Brain microvascular endothelial cell (primary cell): ENCODE measurements around the gene P2RY12.
A peak's percentile ranks its signal among the peaks of the same experiment; 100 is the strongest.
"Not testable (repeated sequence)": the region's sequence is repeated elsewhere in the genome, so short reads cannot be mapped to it uniquely, and the experiment has no call there.

Experiments
- DNase-seq: peaks from one replicate; pipeline ENCODE4 v3.0.0-alpha.2; 2020
- H3K27ac ChIP-seq: fragments of 250-450 bp; sonication (Bioruptor Pico); 2 replicates; pipeline ENCODE4 v1.5.1; 2020; ENCODE audit warnings: mild to moderate bottlenecking, moderate library complexity
- H3K27me3 ChIP-seq: fragments of 250-450 bp; sonication (Bioruptor Pico); replicated peaks from 2 replicates; pipeline ENCODE4 v1.5.1; 2020; ENCODE audit warnings: mild to moderate bottlenecking
- H3K36me3 ChIP-seq: fragments of 250-450 bp; sonication (Bioruptor Pico); replicated peaks from 2 replicates; pipeline ENCODE4 v1.5.1; 2020; ENCODE audit warnings: mild to moderate bottlenecking
- H3K4me3 ChIP-seq: 2 replicates; pipeline ENCODE4 v1.5.1; 2011; ENCODE audit warnings: low read depth, mild to moderate bottlenecking, control low read depth, low read length, moderate library complexity
- in situ Hi-C: cut with HindIII; loops from 2 replicates; pipeline ENCODE4 v1.10.0; 2017; ENCODE audit warnings: low sequenced_read_pairs, low pct_ligation_motif_present
- TF ChIP-seq, protein P1 (sequence below): IDR thresholded peaks from 2 replicates; pipeline ENCODE4 v1.5.1; 2011; ENCODE audit warnings: low read depth, mild to moderate bottlenecking, moderate library complexity, low read length, control low read depth, inconsistent platforms; ENCODE audit errors: missing control alignments

The P2RY12 gene

GRCh38 chr3:151400341-151400740 lies 15.8 kb upstream of the P2RY12 start:
- H3K27me3 ChIP-seq: no peaks in the 10 kb centered on the region
- H3K36me3 ChIP-seq: no peaks in the 10 kb centered on the region
- in situ Hi-C loops: no loop called here
- TF ChIP-seq, protein P1, sequence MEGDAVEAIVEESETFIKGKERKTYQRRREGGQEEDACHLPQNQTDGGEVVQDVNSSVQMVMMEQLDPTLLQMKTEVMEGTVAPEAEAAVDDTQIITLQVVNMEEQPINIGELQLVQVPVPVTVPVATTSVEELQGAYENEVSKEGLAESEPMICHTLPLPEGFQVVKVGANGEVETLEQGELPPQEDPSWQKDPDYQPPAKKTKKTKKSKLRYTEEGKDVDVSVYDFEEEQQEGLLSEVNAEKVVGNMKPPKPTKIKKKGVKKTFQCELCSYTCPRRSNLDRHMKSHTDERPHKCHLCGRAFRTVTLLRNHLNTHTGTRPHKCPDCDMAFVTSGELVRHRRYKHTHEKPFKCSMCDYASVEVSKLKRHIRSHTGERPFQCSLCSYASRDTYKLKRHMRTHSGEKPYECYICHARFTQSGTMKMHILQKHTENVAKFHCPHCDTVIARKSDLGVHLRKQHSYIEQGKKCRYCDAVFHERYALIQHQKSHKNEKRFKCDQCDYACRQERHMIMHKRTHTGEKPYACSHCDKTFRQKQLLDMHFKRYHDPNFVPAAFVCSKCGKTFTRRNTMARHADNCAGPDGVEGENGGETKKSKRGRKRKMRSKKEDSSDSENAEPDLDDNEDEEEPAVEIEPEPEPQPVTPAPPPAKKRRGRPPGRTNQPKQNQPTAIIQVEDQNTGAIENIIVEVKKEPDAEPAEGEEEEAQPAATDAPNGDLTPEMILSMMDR: no peak
- DNase-seq: no peak
- H3K4me3 ChIP-seq: no peak overlapping the region
- no peak overlapping the region for H3K27ac ChIP-seq

GRCh38 chr3:151398895-151399294 lies 14.3 kb upstream of the P2RY12 start:
- Histone ChIP-seq H3K27ac (no peak overlapping the region), H3K36me3 (no peaks in the 10 kb centered on the region), H3K4me3 (no peak overlapping the region), H3K27me3 (no peaks in the 10 kb centered on the region)
- no peak for DNase-seq
- in situ Hi-C loops: no loop called here
- TF ChIP-seq, protein P1: no peak

GRCh38 chr3:151395806-151396205 lies 11.3 kb upstream of the P2RY12 start:
- peak; percentile 9 for DNase-seq
- H3K27me3 ChIP-seq: no peaks in the 10 kb centered on the region
- H3K27ac ChIP-seq: no peak overlapping the region
- TF ChIP-seq, protein P1: no peak
- H3K4me3 ChIP-seq: no peak overlapping the region
- in situ Hi-C loops: no loop called here
- H3K36me3 ChIP-seq: no peaks in the 10 kb centered on the region

DNA sequence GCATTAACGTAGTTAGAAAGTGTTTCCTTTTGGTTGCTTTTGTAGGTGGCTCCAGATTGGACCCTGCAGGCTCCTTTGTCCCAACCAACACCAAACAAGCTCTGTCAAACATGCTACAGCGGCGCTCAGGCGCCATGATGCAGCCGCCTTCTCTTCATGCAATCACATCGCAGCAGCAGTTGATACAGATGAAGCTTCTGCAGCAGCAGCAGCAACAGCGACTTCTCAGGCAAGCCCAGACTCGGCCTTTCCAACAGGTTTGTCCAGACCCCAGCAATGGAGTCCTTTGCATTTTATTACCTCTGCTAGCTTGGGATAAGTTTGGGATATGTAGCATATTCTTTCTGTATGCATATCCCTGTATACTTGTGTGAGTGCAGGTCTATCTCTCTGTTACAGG lies 10.1 kb upstream of the P2RY12 start:
- DNase-seq: no peak
- TF ChIP-seq, protein P1: no peak
- H3K36me3 ChIP-seq: no peaks in the 10 kb centered on the region
- H3K4me3 ChIP-seq: no peak overlapping the region
- no peaks in the 10 kb centered on the region for H3K27me3 ChIP-seq
- in situ Hi-C loops: no loop called here
- H3K27ac ChIP-seq: no peak overlapping the region

GRCh38 chr3:151393941-151394340 lies 9.4 kb upstream of the P2RY12 start:
- in situ Hi-C loops: no loop called here
- no peak for DNase-seq
- no peak overlapping the region for H3K4me3 ChIP-seq
- no peaks in the 10 kb centered on the region for H3K36me3 ChIP-seq
- H3K27ac ChIP-seq: no peak overlapping the region
- H3K27me3 ChIP-seq: no peaks in the 10 kb centered on the region
- TF ChIP-seq, protein P1: no peak

GRCh38 chr3:151393146-151393830 lies 8.7 kb upstream of the P2RY12 start:
- H3K27me3 ChIP-seq: no peaks in the 10 kb centered on the region
- no peak overlapping the region for H3K27ac ChIP-seq
- TF ChIP-seq, protein P1: no peak
- no peak for DNase-seq
- in situ Hi-C loops: no loop called here
- no peak overlapping the region for H3K4me3 ChIP-seq
- no peaks in the 10 kb centered on the region for H3K36me3 ChIP-seq

GRCh38 chr3:151392191-151392590 lies 7.6 kb upstream of the P2RY12 start:
- H3K36me3 ChIP-seq, H3K4me3 ChIP-seq, in situ Hi-C loops, DNase-seq, H3K27ac ChIP-seq, H3K27me3 ChIP-seq: not testable (repeated sequence)
